SJCRH30 (cell line): ENCODE data around the gene VN1R5. TPM values are rescaled to one million over a fixed set of nuclear protein-coding genes. Genes with fewer than 3 reads are reported as not detected.

Source experiments
- DNase-seq, 2 experiments: peaks; one replicate each; pipeline ENCODE4 v3.0.0-alpha.2; 2015 to 2020
- H3K27ac ChIP-seq: fragments of 250-450 bp; sonication (Bioruptor Pico); 2 replicates; pipeline ENCODE4 v1.5.1; 2020; ENCODE audit warnings: mild to moderate bottlenecking, moderate library complexity
- H3K27me3 ChIP-seq: fragments of 250-450 bp; sonication (Bioruptor Pico); 2 replicates; pipeline ENCODE4 v1.5.1; 2020; ENCODE audit warnings: mild to moderate bottlenecking, moderate library complexity
- H3K36me3 ChIP-seq: fragments of 250-450 bp; sonication (Bioruptor Pico); 2 replicates; pipeline ENCODE4 v1.5.1; 2020; ENCODE audit warnings: mild to moderate bottlenecking, moderate library complexity
- H3K4me1 ChIP-seq: fragments of 250-450 bp; sonication (Bioruptor Pico); 2 replicates; pipeline ENCODE4 v1.5.1; 2020; ENCODE audit warnings: mild to moderate bottlenecking, moderate library complexity
- H3K4me3 ChIP-seq: fragments of 250-450 bp; sonication (Bioruptor Pico); 2 replicates; pipeline ENCODE4 v1.5.1; 2020; ENCODE audit warnings: mild to moderate bottlenecking, moderate library complexity
- H3K9me3 ChIP-seq: fragments of 250-450 bp; sonication (Bioruptor Pico); replicated peaks from 2 replicates; pipeline ENCODE4 v1.5.1; 2020; ENCODE audit warnings: mild to moderate bottlenecking, moderate library complexity
- total RNA-seq: library from RNA; depleted of rRNA; stranded (reverse); fragments of >200 nt; shearing (Covaris generic); gene quantifications from 2 replicates; pipeline ENCODE4 v1.2.3, GENCODE V29; 2014

VN1R5 gene
- total RNA-seq, 1 experiment from 2014 or later, result not detected

DNA sequence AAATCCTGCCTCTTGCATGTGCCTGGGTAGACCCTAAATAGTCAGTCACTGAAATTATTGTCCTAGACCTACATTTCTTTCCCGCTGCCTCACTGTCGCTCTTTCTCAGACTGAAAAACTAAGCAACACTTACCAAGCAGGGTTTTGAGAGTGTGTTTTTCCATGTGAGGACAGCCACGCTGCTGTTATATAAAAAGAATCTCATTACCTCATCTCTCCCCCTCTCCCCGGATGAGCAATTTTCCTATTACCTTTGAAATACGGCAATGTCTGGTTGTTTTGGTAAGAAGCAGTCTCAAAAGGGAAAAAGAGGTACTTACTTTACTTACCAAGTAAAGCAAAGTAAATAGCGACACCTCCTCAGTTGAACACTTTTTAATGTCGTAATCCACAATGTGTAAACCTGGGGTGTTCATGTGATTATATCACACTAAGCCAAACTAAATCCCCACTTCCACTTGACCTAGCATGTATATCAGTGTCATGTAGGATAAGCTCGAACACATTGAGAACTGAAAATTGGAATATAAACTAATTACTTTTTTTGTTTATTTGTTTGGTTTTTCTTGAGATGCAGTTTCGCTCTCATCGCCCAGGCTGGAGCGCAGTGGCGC, 12.2 kb upstream of the VN1R5 start:
- H3K4me3 ChIP-seq, result no peak overlapping the region
- no peak for DNase-seq
- no peaks in the 10 kb centered on the region for H3K36me3 ChIP-seq
- no peaks in the 10 kb centered on the region for H3K9me3 ChIP-seq
- no peaks in the 10 kb centered on the region for H3K4me1 ChIP-seq
- no peaks in the 10 kb centered on the region for H3K27me3 ChIP-seq
- no peak overlapping the region for H3K27ac ChIP-seq

DNA sequence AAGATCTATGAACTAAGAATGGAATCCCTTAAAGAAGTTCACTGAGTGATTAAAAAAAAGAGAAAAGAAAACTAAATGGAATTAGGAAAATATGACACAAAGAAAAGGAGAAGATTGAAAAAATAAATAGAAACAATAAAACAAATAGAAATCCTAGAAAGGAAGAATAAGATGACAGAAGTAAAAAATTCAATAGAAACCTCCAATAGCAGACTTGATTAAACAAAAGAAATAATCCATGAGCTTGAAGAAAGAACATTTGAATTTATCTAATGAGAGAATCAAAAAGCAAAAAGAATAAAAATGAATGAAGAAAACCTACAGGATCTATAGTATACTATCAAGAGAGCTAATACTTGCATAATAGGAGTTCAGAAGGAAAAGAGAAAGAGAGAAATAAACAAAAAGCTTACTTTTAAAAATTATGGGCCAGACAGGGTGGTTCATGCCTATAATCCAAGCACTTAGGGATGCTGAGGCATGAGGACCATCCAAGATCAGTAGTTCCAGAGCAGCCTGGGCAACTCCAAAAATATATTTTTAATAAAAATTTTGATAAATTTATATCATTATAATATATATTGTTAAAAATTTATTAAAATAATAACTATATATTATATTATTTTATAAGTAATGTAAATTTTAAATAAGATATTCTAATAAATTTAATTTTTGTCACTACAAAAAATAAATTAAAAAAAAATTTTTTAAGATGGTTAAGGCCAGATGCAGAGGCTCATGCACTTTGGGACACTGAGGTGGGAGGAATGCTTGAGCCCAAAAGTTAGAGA, 9.4 kb upstream of the VN1R5 start:
- H3K4me1 ChIP-seq, result no peaks in the 10 kb centered on the region
- no peak overlapping the region for H3K4me3 ChIP-seq
- DNase-seq, result no peak

DNA sequence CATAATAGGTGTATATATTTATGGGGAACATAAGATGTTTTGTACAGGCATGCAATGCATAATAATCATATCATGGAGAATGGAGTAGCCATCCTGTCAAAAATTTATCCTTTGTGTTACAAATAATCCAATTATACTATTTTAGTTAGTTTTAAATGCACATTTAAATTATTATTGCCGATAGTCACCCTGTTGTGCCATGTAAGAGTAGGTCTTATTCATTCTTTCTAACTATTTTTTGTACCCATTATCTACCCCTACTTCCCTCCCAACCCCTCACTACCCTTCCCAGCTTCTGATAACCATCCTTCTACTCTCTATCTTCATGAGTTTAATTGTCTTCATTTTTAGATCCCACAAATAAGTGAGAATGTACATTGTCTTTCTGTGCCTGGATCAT, 8.3 kb upstream of the VN1R5 start:
- no peak for DNase-seq
- Histone ChIP-seq H3K4me3 (no peak overlapping the region), H3K27me3 (no peaks in the 10 kb centered on the region), H3K36me3 (no peaks in the 10 kb centered on the region), H3K27ac (no peak overlapping the region), H3K9me3 (no peaks in the 10 kb centered on the region), H3K4me1 (no peaks in the 10 kb centered on the region)

More for the DNA sequence above, 9.4 kb upstream of the VN1R5 start:
- H3K9me3 ChIP-seq, result no peaks in the 10 kb centered on the region
- H3K36me3 ChIP-seq, result no peaks in the 10 kb centered on the region
- H3K27me3 ChIP-seq, result no peaks in the 10 kb centered on the region
- H3K27ac ChIP-seq, result no peak overlapping the region

DNA sequence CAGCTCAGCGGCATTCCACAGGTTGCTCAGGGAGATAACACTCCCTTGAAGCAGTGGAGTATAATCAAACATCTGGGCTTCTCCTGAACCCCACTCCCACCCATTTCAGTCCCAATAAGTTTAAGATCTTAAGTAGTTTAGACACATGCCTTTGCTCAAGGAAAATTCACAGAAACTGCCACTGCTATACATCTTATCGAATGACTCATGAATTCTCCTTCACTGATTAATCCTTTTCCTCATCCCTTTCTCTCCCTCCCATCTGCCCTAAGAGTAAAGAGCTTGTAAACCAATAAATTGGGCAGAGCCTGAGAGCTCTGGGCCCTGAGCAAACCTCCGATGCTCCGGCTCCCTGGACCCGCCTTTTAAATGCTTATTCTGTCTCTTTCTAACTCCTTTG, 10.2 kb downstream of the VN1R5 start:
- no peak overlapping the region for H3K27ac ChIP-seq
- no peaks in the 10 kb centered on the region for H3K9me3 ChIP-seq
- H3K4me1 ChIP-seq, result no peaks in the 10 kb centered on the region
- no peak for DNase-seq
- H3K27me3 ChIP-seq, result no peaks in the 10 kb centered on the region
- no peak overlapping the region for H3K4me3 ChIP-seq
- no peaks in the 10 kb centered on the region for H3K36me3 ChIP-seq

DNA sequence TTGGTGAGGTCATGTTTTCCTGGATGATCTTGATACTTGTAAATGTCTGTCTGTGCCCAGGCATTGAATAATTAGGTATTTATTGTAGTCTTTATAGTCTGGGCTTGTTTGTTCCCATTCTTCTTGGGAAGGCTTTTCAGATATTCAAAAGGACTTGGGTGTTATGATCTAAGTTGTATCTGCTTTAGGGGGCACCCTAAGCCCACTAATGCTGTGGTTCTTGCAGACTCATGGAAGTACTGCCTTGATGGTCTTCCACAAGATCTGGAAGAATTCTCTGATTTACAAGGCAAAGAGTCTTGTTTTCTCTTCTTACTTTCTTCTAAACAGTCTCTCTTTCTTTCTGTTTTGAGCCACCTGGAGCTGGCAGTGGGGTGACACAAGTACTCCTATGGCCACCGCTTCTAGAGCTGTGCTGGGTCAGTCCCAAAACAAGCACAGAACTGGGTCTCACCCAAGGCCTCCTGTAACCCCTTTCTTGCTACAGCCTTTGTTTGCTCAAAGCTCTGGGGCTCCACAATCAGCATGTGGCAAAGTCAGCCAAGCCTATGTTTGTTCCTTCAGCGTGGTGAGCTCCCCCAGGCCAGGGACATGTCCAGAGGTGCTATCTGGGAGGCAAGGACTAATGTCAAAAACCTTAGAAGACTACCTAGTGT, 12.6 kb downstream of the VN1R5 start:
- Histone ChIP-seq H3K4me3 (no peak overlapping the region), H3K4me1 (no peaks in the 10 kb centered on the region), H3K36me3 (no peaks in the 10 kb centered on the region), H3K27ac (no peak overlapping the region), H3K27me3 (no peaks in the 10 kb centered on the region), H3K9me3 (no peaks in the 10 kb centered on the region)
- DNase-seq, result no peak

DNA sequence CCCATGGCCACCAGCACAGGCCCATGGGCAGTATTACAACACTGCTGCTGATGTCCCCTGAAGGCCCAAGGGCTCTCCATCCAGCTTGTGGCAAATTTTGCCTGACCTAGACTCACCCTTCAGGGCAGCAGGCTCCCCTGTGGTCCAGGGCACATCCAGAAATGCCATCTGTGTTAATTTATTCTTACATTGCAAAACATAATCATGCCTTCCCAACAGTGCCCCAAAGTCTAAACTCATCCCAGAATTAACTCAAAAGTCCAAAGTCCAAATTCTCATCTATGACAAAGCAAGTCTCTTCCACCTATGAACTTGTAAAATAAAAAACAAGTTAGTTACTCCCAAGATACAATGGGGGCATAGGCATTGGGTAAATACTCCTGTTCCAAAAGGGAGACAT, 13.3 kb downstream of the VN1R5 start:
- H3K36me3 ChIP-seq, result no peaks in the 10 kb centered on the region

DNA sequence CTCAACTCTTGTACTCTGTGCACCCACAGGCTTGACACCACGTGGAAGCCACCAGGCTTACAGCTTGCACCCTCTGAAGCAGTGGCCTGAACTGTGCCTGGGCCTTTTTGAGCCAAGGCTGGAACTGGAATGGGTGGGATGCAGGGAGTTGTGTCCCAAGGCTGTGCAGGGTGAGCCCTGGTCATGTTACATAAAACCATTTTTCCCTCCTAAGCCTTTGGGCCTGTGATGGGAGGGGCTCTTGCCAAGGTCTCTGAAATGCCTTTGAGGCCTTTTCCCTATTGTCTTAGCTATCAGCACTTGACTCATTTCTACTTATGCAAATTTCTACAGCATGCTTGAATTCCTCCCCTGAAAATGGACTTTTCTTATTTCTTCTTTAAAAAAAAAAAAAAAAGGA, 14.1 kb downstream of the VN1R5 start:
- H3K27ac ChIP-seq, result no peak overlapping the region
- DNase-seq, result no peak
- H3K9me3 ChIP-seq, result no peaks in the 10 kb centered on the region
- no peaks in the 10 kb centered on the region for H3K27me3 ChIP-seq
- no peak overlapping the region for H3K4me3 ChIP-seq
- no peaks in the 10 kb centered on the region for H3K36me3 ChIP-seq
- no peaks in the 10 kb centered on the region for H3K4me1 ChIP-seq

More for the DNA sequence above, 13.3 kb downstream of the VN1R5 start:
- Histone ChIP-seq H3K27me3 (no peaks in the 10 kb centered on the region), H3K27ac (no peak overlapping the region), H3K4me1 (no peaks in the 10 kb centered on the region), H3K9me3 (no peaks in the 10 kb centered on the region), H3K4me3 (no peak overlapping the region)
- no peak for DNase-seq

DNA sequence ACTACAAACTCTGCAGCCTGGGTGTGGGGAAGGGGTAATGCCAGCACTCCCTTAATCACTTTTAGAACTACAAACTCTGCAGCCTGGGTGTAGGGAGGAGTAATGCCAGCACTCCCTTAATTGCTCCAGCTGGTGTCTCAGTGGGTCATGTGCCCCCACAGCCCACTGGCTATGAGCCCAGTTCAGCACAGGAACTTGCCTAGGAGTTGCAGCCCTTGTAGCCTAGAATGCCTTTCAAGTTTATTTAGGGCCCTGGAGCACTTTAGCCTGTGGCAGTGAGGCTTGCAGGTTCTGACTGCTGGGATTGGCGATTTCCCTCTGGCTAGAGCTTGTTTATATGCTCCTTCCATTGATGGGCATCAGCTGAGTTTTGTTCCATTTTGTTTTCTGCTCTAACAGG, 17.1 kb downstream of the VN1R5 start:
- no peak overlapping the region for H3K4me3 ChIP-seq
- no peaks in the 10 kb centered on the region for H3K9me3 ChIP-seq
- no peaks in the 10 kb centered on the region for H3K36me3 ChIP-seq
- H3K4me1 ChIP-seq, result no peaks in the 10 kb centered on the region
- no peaks in the 10 kb centered on the region for H3K27me3 ChIP-seq
- no peak overlapping the region for H3K27ac ChIP-seq
- no peak for DNase-seq

DNA sequence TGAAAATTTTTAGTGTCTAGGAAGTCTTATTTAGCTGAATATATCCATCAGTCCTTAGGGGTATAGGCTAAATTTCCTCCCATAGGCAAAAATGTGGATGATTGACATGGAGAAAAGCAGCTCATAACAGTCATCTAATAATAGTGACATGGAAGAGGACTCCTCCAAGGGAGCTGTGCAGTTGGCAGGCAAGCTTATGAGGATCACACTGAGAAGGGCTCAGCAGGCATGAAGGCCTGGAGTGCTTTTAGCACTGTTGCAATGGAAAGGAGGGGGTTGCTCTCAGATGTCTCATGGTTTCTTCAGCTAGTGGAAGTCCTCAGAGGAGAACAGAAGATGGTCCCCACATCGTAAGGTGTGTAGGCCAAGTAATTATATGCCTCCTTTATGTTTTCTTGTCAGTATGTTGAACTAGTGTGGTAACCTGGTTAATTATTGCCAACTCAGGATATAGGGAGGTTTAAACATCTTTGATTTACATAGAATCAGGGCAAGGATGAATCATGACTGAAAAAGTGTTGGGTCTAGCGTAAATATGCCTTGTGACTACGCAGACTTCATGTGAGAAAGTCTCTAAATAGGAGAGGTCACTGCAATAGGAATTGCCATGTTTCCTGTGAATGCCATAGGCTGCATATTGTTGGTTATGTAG, 18.9 kb downstream of the VN1R5 start:
- no peak for DNase-seq
- Histone ChIP-seq H3K36me3 (no peaks in the 10 kb centered on the region), H3K4me1 (no peaks in the 10 kb centered on the region), H3K9me3 (no peaks in the 10 kb centered on the region), H3K27ac (no peak overlapping the region), H3K4me3 (no peak overlapping the region), H3K27me3 (no peaks in the 10 kb centered on the region)

DNA sequence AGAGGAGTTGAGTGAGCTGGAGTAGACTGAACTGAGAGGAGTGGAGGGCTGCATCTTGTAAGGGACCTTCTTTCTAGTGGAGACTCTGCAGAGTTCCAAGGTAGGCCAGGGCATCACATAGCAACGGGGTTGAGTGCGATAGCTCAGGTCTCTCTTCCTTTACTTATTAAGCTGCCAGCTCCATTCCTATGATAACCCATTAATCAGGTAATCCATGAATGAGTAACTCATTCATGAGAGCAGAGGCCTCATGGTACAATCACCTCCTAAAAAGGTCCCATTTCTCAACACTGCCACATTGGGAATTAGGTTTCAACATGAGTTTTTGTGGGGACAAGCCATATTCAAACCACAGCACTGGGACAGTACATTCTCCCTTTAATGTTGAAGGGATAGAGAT, 21.3 kb downstream of the VN1R5 start:
- H3K4me3 ChIP-seq, result no peak overlapping the region
- H3K4me1 ChIP-seq, result no peaks in the 10 kb centered on the region
- DNase-seq, result no peak
- no peaks in the 10 kb centered on the region for H3K9me3 ChIP-seq
- no peak overlapping the region for H3K27ac ChIP-seq
- H3K27me3 ChIP-seq, result no peaks in the 10 kb centered on the region
- H3K36me3 ChIP-seq, result no peaks in the 10 kb centered on the region

DNA sequence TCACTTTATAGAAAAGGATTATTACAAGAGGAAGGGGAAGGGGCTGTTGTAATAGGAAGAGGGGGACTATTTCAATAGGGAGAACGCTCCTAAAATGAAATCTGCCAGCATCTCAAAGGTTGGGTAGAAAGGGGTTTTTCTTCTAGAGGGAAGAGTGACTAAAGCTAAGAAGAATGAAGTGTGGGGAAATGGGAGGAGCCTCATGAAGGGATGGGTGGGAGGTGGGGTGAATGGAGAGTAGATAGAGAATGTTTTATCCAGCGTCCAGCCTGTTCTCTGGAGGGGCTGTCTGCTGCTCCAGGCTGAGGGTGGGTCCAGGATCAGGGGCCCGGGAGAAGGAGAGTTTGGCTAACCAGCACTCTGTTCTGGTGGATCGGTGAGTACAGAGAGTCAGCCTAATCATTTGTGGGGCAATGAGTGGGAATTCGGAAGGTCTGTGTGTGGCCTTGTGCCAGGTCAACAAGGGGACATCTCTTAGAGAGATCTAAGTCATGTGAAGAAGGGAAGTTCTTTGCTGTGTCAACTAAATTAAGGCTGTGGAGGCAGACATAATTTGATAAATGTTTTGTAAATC, 25.2 kb downstream of the VN1R5 start:
- H3K27ac ChIP-seq, result no peak overlapping the region
- H3K4me1 ChIP-seq, result no peaks in the 10 kb centered on the region
- no peak for DNase-seq
- no peaks in the 10 kb centered on the region for H3K27me3 ChIP-seq
- no peaks in the 10 kb centered on the region for H3K9me3 ChIP-seq
- no peak overlapping the region for H3K4me3 ChIP-seq
- no peaks in the 10 kb centered on the region for H3K36me3 ChIP-seq

DNA sequence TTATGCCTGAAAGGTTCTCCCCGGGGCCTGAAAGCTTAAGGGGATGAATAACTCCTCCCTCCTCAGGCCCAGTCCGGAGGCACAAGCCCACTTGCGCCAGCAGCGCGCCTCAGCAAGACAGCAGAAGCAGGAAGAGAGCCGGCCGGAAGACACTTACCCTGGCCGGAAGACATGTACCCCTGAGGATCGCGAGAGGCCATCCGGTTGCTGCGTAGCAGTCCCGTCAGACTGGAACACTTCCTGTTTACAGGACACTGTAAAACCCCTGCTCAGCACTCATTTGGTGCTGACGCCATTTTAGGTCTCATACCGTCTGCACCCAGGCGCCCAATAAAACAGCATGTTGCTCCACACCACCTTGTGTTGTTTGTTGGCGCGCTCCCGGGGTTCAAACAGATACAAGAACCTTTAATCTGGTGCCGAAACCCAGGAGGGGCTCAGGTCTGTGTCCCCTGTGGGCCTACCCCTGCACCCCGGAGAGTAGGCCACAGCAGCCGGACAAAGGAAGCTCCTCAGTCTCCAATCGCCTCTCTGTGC, 30.3 kb downstream of the VN1R5 start:
- Histone ChIP-seq H3K4me1 (no peaks in the 10 kb centered on the region), H3K27me3 (no peaks in the 10 kb centered on the region), H3K27ac (no peak overlapping the region), H3K4me3 (no peak overlapping the region), H3K36me3 (no peaks in the 10 kb centered on the region), H3K9me3 (no peaks in the 10 kb centered on the region)
- DNase-seq, result no peak

DNA sequence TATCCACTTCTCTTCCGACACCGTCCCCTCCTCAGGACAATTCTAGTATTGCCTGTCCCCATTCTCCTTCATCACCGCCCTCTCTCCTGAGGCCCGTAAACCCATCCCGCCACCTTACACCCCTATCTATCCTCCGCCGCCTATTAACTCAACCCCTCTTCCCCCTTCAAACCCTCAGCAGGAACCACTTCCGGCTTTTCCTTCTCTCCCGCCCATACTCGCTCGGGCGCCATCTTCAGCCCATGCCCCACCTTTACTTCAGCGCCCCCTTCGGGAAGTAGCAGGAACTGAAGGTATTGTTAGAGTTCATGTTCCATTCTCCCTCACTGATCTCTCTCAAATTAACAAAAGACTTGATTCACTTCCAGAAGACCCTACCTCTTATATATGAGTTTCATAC, 31.6 kb downstream of the VN1R5 start:
- Histone ChIP-seq H3K27ac (no peak overlapping the region), H3K9me3 (no peaks in the 10 kb centered on the region), H3K36me3 (no peaks in the 10 kb centered on the region), H3K27me3 (no peaks in the 10 kb centered on the region), H3K4me3 (no peak overlapping the region), H3K4me1 (no peaks in the 10 kb centered on the region)
- no peak for DNase-seq

DNA sequence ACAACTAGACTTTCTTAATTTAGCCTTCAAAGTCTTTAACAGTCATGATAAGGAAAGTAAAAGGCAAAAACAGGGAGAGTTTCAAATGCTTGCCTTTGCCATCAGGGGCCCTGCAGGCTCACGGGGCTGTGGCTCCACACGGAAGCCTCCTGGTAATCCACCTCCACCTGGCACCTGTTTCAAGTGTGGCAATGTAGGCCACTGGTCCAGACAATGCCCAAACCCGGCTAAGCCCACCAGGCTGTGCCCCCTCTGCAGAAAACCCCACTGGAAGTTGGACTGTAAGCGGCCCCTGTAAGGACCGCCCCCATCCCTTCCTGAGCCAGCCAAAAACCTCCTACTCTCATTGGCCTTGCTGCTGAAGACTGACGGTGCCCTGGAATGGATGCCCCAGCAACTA, 32.5 kb downstream of the VN1R5 start:
- no peak overlapping the region for H3K27ac ChIP-seq

More for the DNA sequence above, 32.5 kb downstream of the VN1R5 start:
- Histone ChIP-seq H3K36me3 (no peaks in the 10 kb centered on the region), H3K4me1 (no peaks in the 10 kb centered on the region), H3K4me3 (no peak overlapping the region), H3K9me3 (no peaks in the 10 kb centered on the region), H3K27me3 (no peaks in the 10 kb centered on the region)
- no peak for DNase-seq
